Neural cell (in vitro differentiated cells): Measurements from ENCODE around the gene CABP7. TPM values are rescaled to one million over a fixed set of nuclear protein-coding genes. Genes with fewer than 3 reads are reported as not detected.
A peak's percentile ranks its signal among the peaks of the same experiment; 100 is the strongest.

Experiments
- H2AFZ ChIP-seq: fragments of 200-600, 300-800 bp; sonication (generic), shearing (Covaris generic); 2 replicates; pipeline ENCODE4 v1.6.0; 2014; ENCODE audit warnings: low read depth, mild to moderate bottlenecking, antibody characterized with exemption, low read length, moderate library complexity
- H3F3A ChIP-seq: fragments of 200-600 bp; shearing (Covaris generic); 2 replicates; pipeline ENCODE4 v1.6.1; 2016; ENCODE audit warnings: mild to moderate bottlenecking, moderate library complexity, mixed read lengths, antibody characterized with exemption, low read length; ENCODE audit not compliant: insufficient read depth, poor library complexity, severe bottlenecking
- H3K27ac ChIP-seq: fragments of 200-600, 300-800 bp; sonication (generic), shearing (Covaris generic); 2 replicates; pipeline ENCODE4 v1.5.1; 2014; ENCODE audit warnings: mild to moderate bottlenecking, low read length, moderate library complexity
- H3K27me3 ChIP-seq: fragments of 300-800, 200-600 bp; sonication (generic), shearing (Covaris generic); 2 replicates; pipeline ENCODE4 v1.6.0; 2014; ENCODE audit warnings: mild to moderate bottlenecking, low read depth, low read length, moderate library complexity; ENCODE audit not compliant: insufficient read depth
- H3K36me3 ChIP-seq: fragments of 300-800, 200-600 bp; sonication (generic), shearing (Covaris generic); 2 replicates; pipeline ENCODE4 v1.5.1; 2014; ENCODE audit warnings: mild to moderate bottlenecking, antibody characterized with exemption, low read length, moderate library complexity; ENCODE audit not compliant: insufficient read depth
- H3K4me2 ChIP-seq: fragments of 300-800, 200-600 bp; sonication (generic), shearing (Covaris generic); 2 replicates; pipeline ENCODE4 v1.6.0; 2014; ENCODE audit warnings: mild to moderate bottlenecking, low read length
- H3K4me3 ChIP-seq: fragments of 300-800, 200-600 bp; sonication (generic), shearing (Covaris generic); 2 replicates; pipeline ENCODE4 v1.5.1; 2014; ENCODE audit warnings: mild to moderate bottlenecking, low read length, moderate library complexity
- H3K79me2 ChIP-seq: fragments of 200-600 bp; shearing (Covaris generic); replicated peaks from 2 replicates; pipeline ENCODE4 v1.6.0; 2014; ENCODE audit warnings: mild to moderate bottlenecking, low read length, moderate library complexity; ENCODE audit not compliant: insufficient read depth
- H3K9ac ChIP-seq: fragments of 300-800, 200-600 bp; sonication (generic), shearing (Covaris generic); 2 replicates; pipeline ENCODE4 v1.6.1; 2016; ENCODE audit warnings: mild to moderate bottlenecking, low read length, mixed read lengths
- H3K9me2 ChIP-seq: fragments of 200-600 bp; shearing (Covaris generic); 2 replicates; pipeline ENCODE4 v1.6.1; 2016; ENCODE audit warnings: mild to moderate bottlenecking, low read length, mixed read lengths; ENCODE audit not compliant: insufficient read depth
- H3K9me3 ChIP-seq: fragments of 200-600, 300-800 bp; sonication (generic), shearing (Covaris generic); 2 replicates; pipeline ENCODE4 v1.6.1; 2016; ENCODE audit warnings: mild to moderate bottlenecking, mixed run types, low read length, moderate library complexity, mixed read lengths
- H4K20me1 ChIP-seq: fragments of 200-600 bp; shearing (Covaris generic); 2 replicates; pipeline ENCODE4 v1.6.1; 2016; ENCODE audit warnings: mild to moderate bottlenecking, mixed run types; ENCODE audit not compliant: insufficient read depth
- EZH2 ChIP-seq: fragments of 200-600, 300-800 bp; shearing (Covaris generic), sonication (generic); IDR thresholded peaks from 2 replicates; pipeline ENCODE4 v1.6.1; 2014; ENCODE audit warnings: antibody characterized with exemption, low read length, borderline replicate concordance, mild to moderate bottlenecking; ENCODE audit not compliant: insufficient read depth, poor library complexity, severe bottlenecking
- MXI1 ChIP-seq: fragments of 450-650 bp; conservative IDR thresholded peaks from 2 replicates; pipeline ENCODE4 v1.6.1; 2014; ENCODE audit warnings: antibody characterized with exemption, mild to moderate bottlenecking; ENCODE audit not compliant: poor library complexity, severe bottlenecking
- POLR2AphosphoS5 ChIP-seq: IDR thresholded peaks from 2 replicates; pipeline ENCODE4 v1.6.1; 2012
- RAD21 ChIP-seq: fragments of 450-650 bp; conservative IDR thresholded peaks from 2 replicates; pipeline ENCODE4 v1.6.1; 2014; ENCODE audit warnings: antibody characterized with exemption, mild to moderate bottlenecking, moderate library complexity
- REST ChIP-seq: IDR thresholded peaks from 2 replicates; pipeline ENCODE4 v1.6.1; 2012; ENCODE audit warnings: borderline replicate concordance
- SMC3 ChIP-seq: fragments of 450-650 bp; conservative IDR thresholded peaks from 2 replicates; pipeline ENCODE4 v1.6.1; 2014; ENCODE audit warnings: antibody characterized with exemption, mild to moderate bottlenecking, moderate library complexity; ENCODE audit not compliant: poor library complexity
- TAF1 ChIP-seq: IDR thresholded peaks from 2 replicates; pipeline ENCODE4 v1.6.1; 2012; ENCODE audit warnings: low read depth
- polyA minus RNA-seq: library from RNA; depleted of rRNA, polyadenylated mRNA; stranded (reverse); fragments of >200 nt; gene quantifications from 2 replicates; pipeline ENCODE4 v1.2.3, GENCODE V29; 2014
- polyA plus RNA-seq: library from polyadenylated mRNA; depleted of rRNA; stranded (reverse); fragments of >200 nt; gene quantifications from 2 replicates; pipeline ENCODE4 v1.2.3, GENCODE V29; 2014

The CABP7 gene
- 0.67 and 0.90 TPM in 2 replicates for polyA plus RNA-seq
- 0.23 and 0.24 TPM in 2 replicates for polyA minus RNA-seq

- H3K9me3 ChIP-seq = no peaks in the 10 kb centered on the region
- no peak within 1 kb of the TSS for H2AFZ ChIP-seq
- peak within 1 kb of the TSS; percentile 54 for H3K4me3 ChIP-seq
- H3F3A ChIP-seq = no peaks in the 10 kb centered on the region
- H3K9ac ChIP-seq = no peak within 1 kb of the TSS
- H3K36me3 ChIP-seq = no peaks in the 10 kb centered on the region
- no peak within 1 kb of the TSS for H3K27ac ChIP-seq
- no peaks in the 10 kb centered on the region for H4K20me1 ChIP-seq
- no peak within 1 kb of the TSS for H3K4me2 ChIP-seq
- H3K9me2 ChIP-seq = no peaks in the 10 kb centered on the region
- TF ChIP-seq POLR2AphosphoS5 = no peak
- no peak for TF ChIP-seq TAF1
- no peak for TF ChIP-seq RAD21
- no peak for TF ChIP-seq REST
- no peak for TF ChIP-seq SMC3
- H3K27me3 ChIP-seq = peaks cover 44% of the 10 kb centered on the region
- no peaks in the 10 kb centered on the region for H3K79me2 ChIP-seq
Observed at GRCh38 chr22:29719899-29720645, at the start of gene CABP7. CABP7 (plus strand) TSS chr22:29720003; CDS start chr22:29720425, 422 bp downstream.

DNA sequence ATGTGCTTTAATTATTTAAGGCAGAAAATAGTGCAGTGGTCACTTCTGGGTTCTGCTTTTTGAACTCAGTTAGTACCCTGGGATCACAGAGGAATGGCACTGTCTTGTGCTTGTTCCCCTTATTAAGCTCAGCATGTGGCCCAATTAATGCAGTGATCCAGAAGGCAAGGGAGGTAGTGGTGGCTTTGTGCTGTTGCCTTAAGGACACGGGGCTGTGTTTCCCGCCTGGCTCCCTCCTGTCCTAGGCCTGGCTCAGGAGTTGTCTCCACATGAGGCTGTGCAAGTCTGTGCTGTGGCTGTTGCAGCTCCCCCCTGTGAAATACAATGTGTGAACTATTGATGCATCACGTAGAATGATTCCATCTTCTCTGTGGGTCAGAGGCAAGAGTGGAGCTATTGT, 49.2 kb upstream of the CABP7 start:
- H3K4me2 ChIP-seq = no peak overlapping the region
- no peak overlapping the region for H2AFZ ChIP-seq
- no peaks in the 10 kb centered on the region for H3F3A ChIP-seq
- no peak overlapping the region for H3K27ac ChIP-seq
- no peaks in the 10 kb centered on the region for H3K27me3 ChIP-seq
- H3K79me2 ChIP-seq = no peaks in the 10 kb centered on the region
- no peaks in the 10 kb centered on the region for H3K9me3 ChIP-seq
- H3K4me3 ChIP-seq = no peak overlapping the region
- TF ChIP-seq POLR2AphosphoS5 (peak; percentile 20), MXI1 (no peak), EZH2 (no peak)
- no peak overlapping the region for H3K9ac ChIP-seq
- H3K9me2 ChIP-seq = no peaks in the 10 kb centered on the region
- no peaks in the 10 kb centered on the region for H4K20me1 ChIP-seq
- peaks cover 2% of the 10 kb centered on the region for H3K36me3 ChIP-seq

DNA sequence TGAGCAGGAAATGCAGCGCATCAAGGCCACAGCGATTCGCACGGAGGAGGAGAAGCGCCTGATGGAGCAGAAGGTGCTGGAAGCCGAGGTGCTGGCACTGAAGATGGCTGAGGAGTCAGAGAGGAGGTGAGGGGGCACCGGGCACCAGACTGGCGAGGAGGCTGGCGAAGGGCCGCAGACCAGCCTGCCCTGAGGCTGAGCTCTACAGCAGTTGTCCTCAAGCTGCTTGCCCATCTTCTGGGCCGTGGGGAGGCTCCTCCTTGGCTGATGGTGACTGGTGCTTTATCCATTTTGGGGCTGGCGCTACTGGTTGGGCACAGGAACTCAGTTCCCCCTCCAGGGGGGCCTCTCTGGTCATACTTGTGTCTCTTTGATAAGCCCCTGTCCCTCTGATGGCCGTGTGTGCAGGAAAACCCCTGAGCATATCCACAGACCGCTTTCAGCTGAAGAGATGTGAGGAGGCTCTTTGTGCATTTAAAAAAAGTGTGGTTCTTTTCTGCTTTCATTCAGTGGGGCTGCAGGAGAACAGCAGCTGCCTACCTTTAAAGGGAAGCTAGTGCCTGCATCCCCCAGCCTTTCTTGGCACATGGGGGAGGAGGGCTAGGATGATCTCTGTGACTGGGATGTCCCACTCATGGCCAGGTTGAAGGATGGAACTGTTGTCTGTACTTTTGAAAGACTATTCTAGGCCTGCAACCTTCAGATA, 46.3 kb upstream of the CABP7 start:
- H3K9me3 ChIP-seq = no peaks in the 10 kb centered on the region
- H3K4me3 ChIP-seq = no peak overlapping the region
- no peaks in the 10 kb centered on the region for H3F3A ChIP-seq
- H2AFZ ChIP-seq = no peak overlapping the region
- no peaks in the 10 kb centered on the region for H3K27me3 ChIP-seq
- H3K79me2 ChIP-seq = no peaks in the 10 kb centered on the region
- TF ChIP-seq POLR2AphosphoS5 (no peak), EZH2 (no peak), TAF1 (no peak)
- no peak overlapping the region for H3K4me2 ChIP-seq
- H3K9me2 ChIP-seq = no peaks in the 10 kb centered on the region
- peaks cover 4% of the 10 kb centered on the region for H3K36me3 ChIP-seq
- no peaks in the 10 kb centered on the region for H4K20me1 ChIP-seq
- no peak overlapping the region for H3K27ac ChIP-seq
- H3K9ac ChIP-seq = no peak overlapping the region
